Right renal cortex interstitium (tissue), 3 donors: ENCODE data around the gene CDC6. TPM values are rescaled to one million over a fixed set of nuclear protein-coding genes. Genes with fewer than 3 reads are reported as not detected.
"Not testable (repeated sequence)": the region's sequence is repeated elsewhere in the genome, so short reads cannot be mapped to it uniquely, and the experiment has no call there.

Experiments
- DNase-seq, 3 donors: peaks; one replicate each; pipeline ENCODE4 v3.0.0-alpha.2; 2013; ENCODE audit warnings: low read depth in 3 of 3, low spot score in 2 of 3
- polyA plus RNA-seq, 3 donors: library from polyadenylated mRNA; unstranded; fragments of 120-200 nt; gene quantifications; one replicate each; pipeline ENCODE4 v1.2.1, GENCODE V29; 2013; ENCODE audit not compliant: insufficient read length in 3 of 3

CDC6 gene
- polyA plus RNA-seq, 3 donors: 22.5 to 24.7 (median 23.5) TPM

GRCh38 chr17:40286473-40286872 lies 1.2 kb upstream of the CDC6 start:
- DNase-seq: no peak

GRCh38 chr17:40287159-40287493 lies 553 bp upstream of the CDC6 start:
- no peak for DNase-seq

- DNase-seq: no peak
Measured at GRCh38 chr17:40290629-40291280, 3.1 kb downstream of the CDC6 start.

GRCh38 chr17:40291281-40291664 lies 3.6 kb downstream of the CDC6 start:
- no peak for DNase-seq

- no peak for DNase-seq
Measured at GRCh38 chr17:40293363-40293762, 5.7 kb downstream of the CDC6 start.

- no peak for DNase-seq
Measured at GRCh38 chr17:40295488-40296436, 8.1 kb downstream of the CDC6 start.

GRCh38 chr17:40297511-40297910 lies 9.8 kb downstream of the CDC6 start:
- DNase-seq: no peak

- DNase-seq: no peak
Measured at GRCh38 chr17:40298726-40299125, 11.0 kb downstream of the CDC6 start.

- DNase-seq: not testable (repeated sequence)
Measured at GRCh38 chr17:40299159-40299757, 11.6 kb downstream of the CDC6 start.

GRCh38 chr17:40301315-40301714 lies 13.6 kb downstream of the CDC6 start:
- DNase-seq: no peak

- DNase-seq: no peak
Measured at GRCh38 chr17:40303009-40303657, 15.5 kb downstream of the CDC6 start.

- DNase-seq: no peak
Measured at GRCh38 chr17:40303708-40304551, 16.3 kb downstream of the CDC6 start.

GRCh38 chr17:40304552-40304863 lies 16.8 kb downstream of the CDC6 start:
- not testable (repeated sequence) for DNase-seq

- DNase-seq: not testable (repeated sequence)
Measured at GRCh38 chr17:40304866-40305265, 17.2 kb downstream of the CDC6 start.

- DNase-seq: no peak
Measured at GRCh38 chr17:40306395-40306794, 18.7 kb downstream of the CDC6 start.

- DNase-seq: no peak
Measured at GRCh38 chr17:40307001-40307730, 19.5 kb downstream of the CDC6 start.

GRCh38 chr17:40307740-40308239 lies 20.1 kb downstream of the CDC6 start:
- DNase-seq: no peak

- DNase-seq: no peak
Measured at GRCh38 chr17:40309031-40309948, 21.6 kb downstream of the CDC6 start, which contains the start of gene RARA. Gene RARA, plus strand, starts transcription at chr17:40309180. Its CDS starts 22,039 bp downstream, at chr17:40331219.
